Measurements from ENCODE around the gene REEP5.

REEP5 gene

GRCh38 chr5:112857866-112858265, 64.2 kb downstream of the REEP5 start:
- DNase-seq (ENCODE audit: low read depth), result no peak
- no peak for TF ChIP-seq CTCF (conservative IDR thresholded peaks at IDR 0.05; ENCODE audit: control insufficient read depth, insufficient read depth, low read depth, low read length)
- H3K4me3 ChIP-seq (ENCODE audit: control insufficient read depth, low read depth, low read length), result no peak overlapping the region

GRCh38 chr5:112854651-112855050, 67.4 kb downstream of the REEP5 start:
- TF ChIP-seq CTCF (conservative IDR thresholded peaks at IDR 0.05; ENCODE audit: control insufficient read depth, insufficient read depth, low read depth, low read length), result no peak
- DNase-seq (ENCODE audit: low read depth), result no peak
- no peak overlapping the region for H3K4me3 ChIP-seq (ENCODE audit: control insufficient read depth, low read depth, low read length)

GRCh38 chr5:112849912-112850311, 72.1 kb downstream of the REEP5 start:
- DNase-seq (ENCODE audit: low read depth), result no peak
- H3K4me3 ChIP-seq (ENCODE audit: control insufficient read depth, low read depth, low read length), result no peak overlapping the region
- no peak for TF ChIP-seq CTCF (conservative IDR thresholded peaks at IDR 0.05; ENCODE audit: control insufficient read depth, insufficient read depth, low read depth, low read length)

- TF ChIP-seq CTCF (conservative IDR thresholded peaks at IDR 0.05; ENCODE audit: control insufficient read depth, insufficient read depth, low read depth, low read length), result peak; percentile 77
- DNase-seq (ENCODE audit: low read depth), result peak; percentile 79
- H3K4me3 ChIP-seq (ENCODE audit: control insufficient read depth, low read depth, low read length), result no peak overlapping the region
Measured at GRCh38 chr5:112848116-112848811, 73.8 kb downstream of the REEP5 start.

- TF ChIP-seq CTCF (conservative IDR thresholded peaks at IDR 0.05; ENCODE audit: control insufficient read depth, insufficient read depth, low read depth, low read length), result no peak
- no peak overlapping the region for H3K4me3 ChIP-seq (ENCODE audit: control insufficient read depth, low read depth, low read length)
Measured at GRCh38 chr5:112847306-112847705, 74.7 kb downstream of the REEP5 start.

GRCh38 chr5:112846556-112846955, 75.5 kb downstream of the REEP5 start:
- TF ChIP-seq CTCF (conservative IDR thresholded peaks at IDR 0.05; ENCODE audit: control insufficient read depth, insufficient read depth, low read depth, low read length), result no peak

More at GRCh38 chr5:112847306-112847705, 74.7 kb downstream of the REEP5 start:
- no peak for DNase-seq (ENCODE audit: low read depth)

More at GRCh38 chr5:112846556-112846955, 75.5 kb downstream of the REEP5 start:
- DNase-seq (ENCODE audit: low read depth), result no peak
- H3K4me3 ChIP-seq (ENCODE audit: control insufficient read depth, low read depth, low read length), result no peak overlapping the region
